Muscle layer of duodenum (tissue), 2 donors: ENCODE results near the gene ELN.

ENCODE experiments used
- H3K27ac ChIP-seq: one replicate; pipeline ENCODE4 v1.7.0; 2013; ENCODE audit warnings: mild to moderate bottlenecking, low read length
- H3K27me3 ChIP-seq: one replicate; pipeline ENCODE4 v1.7.0; 2013; ENCODE audit warnings: low read depth, mild to moderate bottlenecking, control low read depth, low read length
- H3K36me3 ChIP-seq, 2 donors: one replicate each; pipeline ENCODE4 v1.7.0; 2013; ENCODE audit warnings: low read length in 2 of 2, control low read depth in 1 of 2, mild to moderate bottlenecking in 1 of 2; ENCODE audit not compliant: insufficient read depth in 2 of 2, control insufficient read depth in 1 of 2
- H3K4me1 ChIP-seq, 2 donors: one replicate each; pipeline ENCODE4 v1.7.0; 2013; ENCODE audit warnings: low read length in 2 of 2, mild to moderate bottlenecking in 2 of 2, control low read depth in 1 of 2, moderate library complexity in 1 of 2; ENCODE audit not compliant: insufficient read depth in 2 of 2, control insufficient read depth in 1 of 2
- H3K4me3 ChIP-seq, 2 donors: one replicate each; pipeline ENCODE4 v1.7.0; 2013; ENCODE audit warnings: low read length in 2 of 2, low read depth in 1 of 2, mild to moderate bottlenecking in 1 of 2
- H3K9me3 ChIP-seq, 2 donors: one replicate each; pipeline ENCODE4 v1.7.0; 2013; ENCODE audit warnings: low read length in 2 of 2, control low read depth in 1 of 2, mild to moderate bottlenecking in 1 of 2; ENCODE audit not compliant: control insufficient read depth in 1 of 2
- donor health status: healthy.

Gene ELN

GRCh38 chr7:74069790-74070618 lies 42.0 kb downstream of the ELN start:
- Histone ChIP-seq H3K27me3 (no peaks in the 10 kb centered on the region), H3K9me3 (no peaks in the 10 kb centered on the region), H3K4me3 (no peak overlapping the region), H3K27ac (no peak overlapping the region), H3K4me1 (no peaks in the 10 kb centered on the region), H3K36me3 (peaks cover 0 to 9% of the 10 kb centered on the region in 2 donors)

GRCh38 chr7:74070619-74070921 lies 42.6 kb downstream of the ELN start:
- Histone ChIP-seq H3K36me3 (peaks cover 0 to 9% of the 10 kb centered on the region in 2 donors), H3K4me1 (no peaks in the 10 kb centered on the region), H3K9me3 (no peaks in the 10 kb centered on the region), H3K27me3 (no peaks in the 10 kb centered on the region), H3K4me3 (no peak overlapping the region), H3K27ac (no peak overlapping the region)

- H3K4me1 ChIP-seq: no peaks in the 10 kb centered on the region
- H3K27me3 ChIP-seq: no peaks in the 10 kb centered on the region
- peaks cover 0 to 4% of the 10 kb centered on the region in 2 donors for H3K36me3 ChIP-seq
- no peak overlapping the region for H3K27ac ChIP-seq
- no peaks in the 10 kb centered on the region for H3K9me3 ChIP-seq
- H3K4me3 ChIP-seq: no peak overlapping the region
Measured at GRCh38 chr7:74071121-74071520, 43.1 kb downstream of the ELN start.

GRCh38 chr7:74074770-74075169 lies 46.8 kb downstream of the ELN start:
- Histone ChIP-seq H3K4me3 (no peak overlapping the region), H3K4me1 (no peaks in the 10 kb centered on the region), H3K27ac (no peak overlapping the region), H3K9me3 (no peaks in the 10 kb centered on the region), H3K36me3 (no peaks in the 10 kb centered on the region), H3K27me3 (no peaks in the 10 kb centered on the region)

- Histone ChIP-seq H3K27ac (no peak overlapping the region), H3K9me3 (no peaks in the 10 kb centered on the region), H3K36me3 (no peaks in the 10 kb centered on the region)
Measured at GRCh38 chr7:74078461-74078860, 50.5 kb downstream of the ELN start.

GRCh38 chr7:74082770-74083116 lies 54.8 kb downstream of the ELN start:
- Histone ChIP-seq H3K27ac (no peak overlapping the region), H3K9me3 (no peaks in the 10 kb centered on the region), H3K4me1 (peaks cover 0 to 19% of the 10 kb centered on the region in 2 donors), H3K4me3 (peak overlapping the region in 1 of 2 donors; percentile 59), H3K36me3 (peaks cover 0 to 5% of the 10 kb centered on the region in 2 donors), H3K27me3 (no peaks in the 10 kb centered on the region)

More at GRCh38 chr7:74078461-74078860, 50.5 kb downstream of the ELN start:
- Histone ChIP-seq H3K27me3 (no peaks in the 10 kb centered on the region), H3K4me3 (no peak overlapping the region), H3K4me1 (peaks cover 0 to 6% of the 10 kb centered on the region in 2 donors)

GRCh38 chr7:74083117-74083876 lies 55.3 kb downstream of the ELN start, which contains the start of gene LIMK1:
LIMK1 (plus strand) TSS chr7:74083804; CDS start chr7:74083991, 187 bp downstream.
- Histone ChIP-seq H3K36me3 (peaks cover 0 to 5% of the 10 kb centered on the region in 2 donors), H3K4me1 (peaks cover 0 to 19% of the 10 kb centered on the region in 2 donors), H3K9me3 (no peaks in the 10 kb centered on the region), H3K27ac (no peak within 1 kb of the TSS), H3K4me3 (peak within 1 kb of the TSS; percentile 44 to 66), H3K27me3 (no peaks in the 10 kb centered on the region)

GRCh38 chr7:74083928-74084721 lies 56.2 kb downstream of the ELN start:
- H3K9me3 ChIP-seq: no peaks in the 10 kb centered on the region
- H3K27me3 ChIP-seq: no peaks in the 10 kb centered on the region
- peaks cover 0 to 5% of the 10 kb centered on the region in 2 donors for H3K36me3 ChIP-seq
- H3K27ac ChIP-seq: no peak overlapping the region
- H3K4me1 ChIP-seq: peaks cover 0 to 19% of the 10 kb centered on the region in 2 donors
- peak overlapping the region; percentile 44 to 66 for H3K4me3 ChIP-seq

- no peaks in the 10 kb centered on the region for H3K9me3 ChIP-seq
- H3K36me3 ChIP-seq: peaks cover 0 to 5% of the 10 kb centered on the region in 2 donors
- H3K27me3 ChIP-seq: no peaks in the 10 kb centered on the region
- H3K4me1 ChIP-seq: peaks cover 0 to 19% of the 10 kb centered on the region in 2 donors
- H3K27ac ChIP-seq: no peak overlapping the region
- H3K4me3 ChIP-seq: peak overlapping the region; percentile 44 to 66
Measured at GRCh38 chr7:74084722-74085578, 57.0 kb downstream of the ELN start.

- Histone ChIP-seq H3K27ac (no peak overlapping the region), H3K27me3 (no peaks in the 10 kb centered on the region), H3K4me1 (peaks cover 0 to 23% of the 10 kb centered on the region in 2 donors), H3K9me3 (no peaks in the 10 kb centered on the region), H3K4me3 (no peak overlapping the region), H3K36me3 (peaks cover 0 to 5% of the 10 kb centered on the region in 2 donors)
Measured at GRCh38 chr7:74087791-74088453, 59.9 kb downstream of the ELN start.
